Eye (tissue), 1 donor: ENCODE measurements around the gene ZNF512B.
"Not testable (repeated sequence)": the region's sequence is repeated elsewhere in the genome, so short reads cannot be mapped to it uniquely, and the experiment has no call there.

Experiments
- DNase-seq: peaks from one replicate; pipeline ENCODE4 v3.0.0-alpha.2; 2015

Gene ZNF512B

GRCh38 chr20:63969838-63970713 is at the start of gene ZNF512B:
ZNF512B (minus strand) TSS chr20:63969930; CDS start chr20:63967950, 1,980 bp downstream.
- peak; percentile 80 for DNase-seq

GRCh38 chr20:64015635-64016034 is 45.9 kb upstream of the ZNF512B start:
- DNase-seq, result no peak

GRCh38 chr20:64012385-64013154 is 42.8 kb upstream of the ZNF512B start:
- DNase-seq, result not testable (repeated sequence)

- no peak for DNase-seq
Observed at GRCh38 chr20:64011366-64011779, 41.6 kb upstream of the ZNF512B start.

- DNase-seq, result no peak
Observed at GRCh38 chr20:64010711-64011237, 41.0 kb upstream of the ZNF512B start.

GRCh38 chr20:64009811-64010387 is 40.2 kb upstream of the ZNF512B start:
- DNase-seq, result no peak

- no peak for DNase-seq
Observed at GRCh38 chr20:64006902-64007301, 37.2 kb upstream of the ZNF512B start.

GRCh38 chr20:64006490-64006889 is 36.8 kb upstream of the ZNF512B start:
- no peak for DNase-seq

GRCh38 chr20:64005394-64005793 is 35.7 kb upstream of the ZNF512B start:
- no peak for DNase-seq

GRCh38 chr20:64003960-64004725 is 34.4 kb upstream of the ZNF512B start:
- DNase-seq, result no peak

- DNase-seq, result no peak
Observed at GRCh38 chr20:64001607-64002011, 31.9 kb upstream of the ZNF512B start.

GRCh38 chr20:64000906-64001305 is 31.2 kb upstream of the ZNF512B start:
- DNase-seq, result no peak

- DNase-seq, result no peak
Observed at GRCh38 chr20:63982937-63983336, 13.2 kb upstream of the ZNF512B start.

GRCh38 chr20:63980806-63981728 is 11.3 kb upstream of the ZNF512B start, which contains the start of gene PRPF6:
PRPF6 (plus strand) TSS chr20:63981132; CDS start chr20:63981246, 114 bp downstream.
- peak; percentile 98 for DNase-seq

GRCh38 chr20:63980317-63980805 is 10.6 kb upstream of the ZNF512B start:
- peak; percentile 45 for DNase-seq

- peak; percentile 81 for DNase-seq
Observed at GRCh38 chr20:63979557-63980316, 10.0 kb upstream of the ZNF512B start, which contains the start of gene SAMD10. SAMD10 (minus strand) TSS chr20:63979642; CDS start chr20:63979467, 175 bp downstream.

- peak; percentile 43 for DNase-seq
Observed at GRCh38 chr20:63979229-63979556, 9.5 kb upstream of the ZNF512B start.

- DNase-seq, result peak; percentile 54
Observed at GRCh38 chr20:63978319-63979228, 8.8 kb upstream of the ZNF512B start.

GRCh38 chr20:63977739-63978276 is 8.1 kb upstream of the ZNF512B start:
- DNase-seq, result no peak
